GM18505 (cell line): Measurements from ENCODE around the gene GTF3C4.
"Not testable (repeated sequence)": the region's sequence is repeated elsewhere in the genome, so short reads cannot be mapped to it uniquely, and the experiment has no call there.

Source experiments
- ATAC-seq: cut with Tn5 transposase; IDR thresholded peaks from one replicate; pipeline ENCODE4 v1.9.1; 2021; ENCODE audit not compliant: unreplicated experiment
- POLR2A ChIP-seq: IDR thresholded peaks from 4 replicates; pipeline ENCODE4 v1.6.1; 2011; ENCODE audit warnings: borderline replicate concordance; ENCODE audit not compliant: insufficient read depth, insufficient read length; ENCODE audit errors: extremely low read depth

GTF3C4 gene

DNA sequence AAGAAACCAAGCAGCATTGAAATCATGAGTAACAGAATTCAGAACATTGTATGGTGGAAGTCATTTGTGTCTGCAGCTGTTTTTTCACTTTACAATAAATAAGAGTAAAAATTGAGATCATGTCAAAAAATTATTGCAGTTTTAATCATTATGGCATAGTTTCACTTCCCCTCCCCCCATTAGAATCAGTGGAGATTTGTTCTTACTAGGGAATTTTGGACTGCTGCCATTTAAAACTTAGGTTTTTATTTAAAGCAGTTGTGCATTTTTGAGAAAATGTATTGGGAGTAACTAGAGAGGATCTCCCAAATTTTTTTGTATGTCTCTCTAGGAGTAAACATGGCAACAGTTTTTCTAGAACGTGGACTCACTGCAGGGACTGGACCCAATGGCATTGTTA, 20.4 kb downstream of the GTF3C4 start:
- no peak for TF ChIP-seq POLR2A
- ATAC-seq: no peak

DNA sequence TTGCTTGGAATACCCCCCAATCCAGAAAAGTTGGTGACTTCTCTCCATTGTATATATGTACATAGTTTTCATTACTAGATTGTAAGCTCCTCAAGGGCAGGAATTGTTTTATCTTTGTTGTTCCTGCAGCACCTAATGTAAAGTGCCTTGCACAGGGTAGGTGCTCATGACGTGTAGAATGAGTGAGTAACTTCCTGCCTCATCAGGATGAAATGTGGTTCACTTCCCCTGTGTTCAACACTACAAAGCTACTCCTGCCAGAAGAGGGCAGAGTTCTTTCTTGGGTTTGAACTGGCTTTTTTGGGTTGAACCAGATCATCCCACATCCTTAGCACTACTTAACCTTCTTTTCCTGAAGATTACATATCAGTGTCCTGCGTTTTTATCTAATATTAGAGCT, 23.9 kb downstream of the GTF3C4 start:
- TF ChIP-seq POLR2A: no peak
- ATAC-seq: no peak

DNA sequence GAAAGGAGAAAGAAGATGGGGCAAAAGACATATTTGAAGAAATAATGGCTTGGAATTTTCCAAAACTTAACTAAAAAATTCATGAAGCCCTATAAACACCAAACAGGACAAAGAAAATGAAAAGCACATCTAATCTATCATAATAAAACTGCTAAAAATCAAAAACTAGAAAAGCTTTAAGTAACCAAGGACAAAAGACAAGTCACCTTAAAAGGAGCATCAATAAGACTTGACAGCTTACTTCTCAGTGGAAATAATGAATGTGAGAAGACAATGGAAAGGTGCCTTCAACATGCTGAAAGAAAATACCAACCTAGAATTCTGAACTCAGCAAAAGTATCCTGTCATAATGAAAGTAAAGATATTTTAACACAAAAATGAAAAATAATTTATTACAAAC, 27.0 kb downstream of the GTF3C4 start:
- no peak for ATAC-seq
- no peak for TF ChIP-seq POLR2A

DNA sequence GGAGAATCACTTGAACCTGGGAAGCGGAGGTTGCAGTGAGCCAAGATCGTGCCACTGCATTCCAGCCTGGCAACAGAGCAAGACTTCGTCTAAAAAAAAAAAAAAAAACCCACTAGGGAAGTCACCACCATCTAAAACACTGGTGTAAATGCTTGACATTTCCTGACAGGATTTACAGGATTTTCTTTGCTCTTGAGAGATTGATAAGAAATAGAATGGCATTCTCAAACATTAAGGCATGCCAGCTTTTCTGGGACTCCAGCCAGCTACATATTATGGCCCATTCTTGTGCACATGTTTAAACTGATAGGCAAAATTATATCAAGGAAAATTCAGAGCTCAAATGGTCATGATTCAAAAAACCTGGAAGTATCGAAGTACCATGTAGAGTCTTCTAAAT, 28.7 kb downstream of the GTF3C4 start:
- ATAC-seq: no peak
- TF ChIP-seq POLR2A: no peak

DNA sequence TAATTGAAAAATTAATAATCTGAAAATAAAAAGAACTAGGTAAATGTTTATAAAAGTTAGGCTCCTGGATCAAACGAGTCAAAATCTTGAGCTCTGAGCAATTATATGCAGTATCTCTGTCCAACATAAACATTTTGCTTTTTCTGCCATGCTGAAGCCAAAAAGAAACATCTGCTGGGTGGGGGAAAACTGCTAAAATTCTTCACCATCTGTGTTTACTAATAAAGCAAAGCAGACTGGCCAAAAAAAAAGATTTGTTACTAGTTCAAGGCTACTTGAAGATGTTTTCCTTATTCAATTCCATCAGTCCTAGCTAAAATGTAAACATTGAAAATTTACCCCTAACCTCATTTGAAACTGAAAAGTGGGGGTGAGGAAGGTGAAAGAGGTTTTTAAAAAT, 29.7 kb downstream of the GTF3C4 start:
- ATAC-seq: no peak
- no peak for TF ChIP-seq POLR2A

DNA sequence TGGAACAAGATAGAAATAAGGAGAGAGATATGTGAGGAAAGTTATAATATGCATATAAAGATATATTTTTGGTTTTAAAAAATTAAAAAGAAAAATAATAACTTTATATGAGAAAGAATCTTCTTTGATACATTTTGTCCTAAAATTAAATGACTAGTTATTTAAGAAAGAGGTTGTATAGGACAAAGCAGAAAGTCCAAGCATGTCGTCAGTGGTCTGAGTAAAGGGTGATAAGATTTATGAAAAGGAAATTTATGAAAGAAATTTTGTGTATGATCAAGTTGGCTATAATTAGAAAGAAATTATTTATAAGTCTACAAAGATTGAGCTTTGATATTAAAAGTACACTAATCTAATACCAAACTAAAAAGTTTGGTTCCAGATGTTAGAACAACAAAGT, 32.0 kb downstream of the GTF3C4 start:
- ATAC-seq: no peak
- no peak for TF ChIP-seq POLR2A

DNA sequence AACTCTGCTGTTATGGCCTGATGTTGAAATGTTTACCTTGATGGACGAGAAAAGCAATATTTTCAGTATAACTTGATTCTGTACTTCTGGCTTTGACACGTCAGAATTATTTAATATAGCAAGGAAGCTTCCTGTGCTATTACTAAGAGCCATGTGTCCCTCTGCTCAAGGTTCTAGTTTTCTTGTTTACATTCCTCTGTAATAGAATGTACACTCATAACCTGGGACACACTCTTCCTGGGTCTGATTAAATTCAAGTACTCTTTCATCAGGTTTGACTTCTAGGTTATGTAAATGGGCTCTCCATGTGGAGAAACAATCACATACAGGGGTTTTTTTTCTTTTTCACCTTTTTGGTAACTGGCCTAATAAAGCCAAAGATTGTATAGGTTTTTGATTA, 33.1 kb downstream of the GTF3C4 start:
- no peak for TF ChIP-seq POLR2A
- no peak for ATAC-seq

DNA sequence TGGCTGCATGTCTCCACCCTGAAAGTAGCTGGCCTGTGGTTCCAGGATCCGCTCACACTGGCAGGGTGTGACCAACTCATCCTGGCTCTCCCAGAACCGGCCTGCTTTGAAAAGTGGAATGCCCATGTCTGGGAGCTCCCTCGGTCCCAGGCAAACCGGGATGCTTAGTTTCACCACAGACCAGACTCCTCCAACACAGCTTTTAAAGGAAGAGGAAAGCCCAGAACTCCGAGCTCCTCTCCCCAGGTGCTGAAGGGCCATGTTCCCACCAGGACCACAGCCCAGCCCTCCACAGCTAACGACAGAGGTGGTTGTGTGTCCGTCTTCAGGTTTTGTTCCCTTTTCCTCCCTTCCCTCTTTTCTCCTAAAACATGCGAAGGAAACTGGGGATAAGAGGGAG, 38.0 kb downstream of the GTF3C4 start:
- TF ChIP-seq POLR2A: no peak
- no peak for ATAC-seq

DNA sequence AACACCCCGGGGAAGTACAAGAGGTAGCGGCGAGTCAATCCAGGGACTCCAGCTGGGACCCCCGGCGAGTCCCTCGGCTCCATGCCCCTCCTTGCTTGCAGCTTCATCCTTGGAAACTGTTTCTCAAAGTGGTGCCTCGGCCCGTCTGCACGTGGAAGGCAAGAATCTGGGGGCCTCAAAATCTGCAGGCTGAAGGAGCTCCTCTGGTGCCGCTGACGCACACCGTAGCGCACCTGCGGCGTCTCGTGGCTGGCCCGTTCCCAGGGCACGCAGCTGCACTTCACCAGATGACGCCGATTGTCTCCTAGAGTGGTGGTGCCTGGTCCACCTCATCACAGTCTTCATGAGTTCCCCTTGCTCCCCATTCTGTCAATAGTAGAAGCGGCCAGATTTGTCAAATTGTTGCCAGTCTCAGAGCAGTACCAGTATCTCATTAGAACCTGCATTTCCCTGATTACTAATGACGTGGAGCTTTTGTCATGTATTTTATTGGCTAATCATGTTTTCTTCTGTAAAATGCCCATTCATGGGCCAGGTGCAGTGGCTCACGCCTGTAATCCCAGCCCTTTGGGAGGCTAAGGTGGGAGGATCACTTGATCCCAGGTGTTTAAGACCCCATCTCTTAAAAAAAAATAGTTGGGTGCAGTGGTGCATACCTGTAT, 38.6 kb downstream of the GTF3C4 start:
- ATAC-seq: no peak
- TF ChIP-seq POLR2A: no peak

DNA sequence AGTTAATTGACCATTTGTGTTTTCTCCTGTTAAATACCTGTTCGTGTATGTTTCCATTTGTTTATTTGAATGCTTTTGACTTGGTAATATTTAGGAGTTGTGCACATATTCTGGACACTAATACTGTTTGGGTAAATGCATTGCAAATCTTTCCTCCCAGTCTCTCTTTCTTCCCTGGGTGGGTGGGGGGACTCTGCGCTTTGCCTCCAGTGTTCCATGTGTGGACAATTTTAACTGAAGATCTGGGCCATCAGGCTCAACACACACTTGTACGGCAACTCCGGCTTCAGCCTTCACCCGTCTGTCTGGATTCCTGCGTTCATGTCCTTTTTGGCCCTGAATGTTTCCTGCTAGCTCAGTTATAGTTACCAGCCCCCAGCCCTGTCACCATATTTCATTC, 40.1 kb downstream of the GTF3C4 start:
- no peak for ATAC-seq
- TF ChIP-seq POLR2A: no peak

DNA sequence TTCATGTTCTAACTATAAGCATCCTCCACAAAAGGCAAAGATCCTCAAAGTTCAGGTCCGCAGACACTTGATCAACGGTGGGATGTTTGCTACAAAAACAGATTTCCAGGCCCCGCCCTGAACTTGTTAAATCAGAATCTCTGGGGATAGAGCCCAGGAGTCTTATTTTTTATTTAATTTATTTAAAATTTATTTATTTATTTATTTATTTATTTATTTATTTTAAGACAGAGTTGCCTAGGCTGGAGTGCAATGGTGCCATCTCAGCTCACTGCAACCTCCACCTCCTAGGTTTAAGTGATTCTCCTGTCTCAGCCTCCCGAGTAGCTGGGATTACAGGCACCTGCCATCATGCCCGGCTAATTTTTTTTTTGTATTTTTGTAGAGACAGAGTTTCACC, 40.9 kb downstream of the GTF3C4 start:
- not testable (repeated sequence) for ATAC-seq

DNA sequence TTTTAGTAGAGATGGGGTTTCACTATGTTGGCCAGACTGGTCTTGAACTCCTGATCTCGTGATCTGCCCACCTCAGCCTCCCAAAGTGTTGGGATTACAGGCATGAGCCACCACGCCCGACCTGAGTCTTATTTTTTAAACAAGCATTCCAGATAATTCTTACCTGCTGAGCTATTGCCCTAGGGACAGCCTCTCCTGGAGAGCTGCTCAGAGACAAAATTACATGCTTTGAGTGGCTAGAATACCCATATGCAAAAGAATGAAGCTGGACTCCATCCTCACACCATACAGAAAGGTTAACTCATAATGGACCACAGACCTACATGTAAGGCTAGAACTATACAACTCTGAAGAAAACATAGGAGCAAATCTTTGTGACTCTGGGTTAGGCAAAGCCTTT, 41.6 kb downstream of the GTF3C4 start:
- no peak for TF ChIP-seq POLR2A
- ATAC-seq: no peak

DNA sequence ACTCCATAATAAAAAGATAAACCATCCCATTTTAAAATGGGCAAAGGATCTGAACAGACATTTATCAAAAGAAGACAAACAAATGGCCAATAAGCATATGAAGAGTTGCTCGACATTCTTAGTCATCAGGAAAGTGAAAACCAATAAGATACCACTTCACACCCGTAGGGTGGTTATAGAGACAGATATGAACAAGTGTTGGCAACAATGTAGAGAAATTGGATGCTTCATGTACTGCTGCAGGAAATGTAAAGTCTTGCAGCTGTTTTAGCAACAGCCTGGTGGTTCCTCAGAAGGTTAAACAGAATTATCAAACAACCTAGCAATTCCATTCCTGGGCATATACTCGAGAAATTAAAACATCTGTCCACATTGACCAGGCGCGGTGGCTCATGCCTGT, 42.5 kb downstream of the GTF3C4 start:
- ATAC-seq: no peak
- no peak for TF ChIP-seq POLR2A

DNA sequence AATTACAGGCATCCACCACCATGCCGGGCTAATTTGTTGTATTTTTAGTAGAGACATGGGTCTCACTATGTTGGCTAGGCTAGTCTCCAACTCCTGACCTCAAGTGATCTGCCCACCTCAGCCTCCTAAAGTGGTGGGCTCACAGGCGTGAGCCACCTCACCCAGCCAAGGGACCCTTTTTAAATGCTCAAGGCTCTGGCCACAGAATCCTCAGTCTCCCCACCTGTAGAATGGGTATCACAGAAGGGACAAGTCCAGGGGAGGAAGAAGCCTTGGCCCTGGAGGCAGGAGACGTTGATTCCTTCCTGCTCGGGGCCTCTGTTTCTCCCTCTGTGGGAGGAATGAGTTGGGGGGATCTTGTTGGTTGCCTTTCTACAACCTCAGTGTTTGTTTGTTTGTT, 45.7 kb downstream of the GTF3C4 start:
- no peak for ATAC-seq
- no peak for TF ChIP-seq POLR2A

DNA sequence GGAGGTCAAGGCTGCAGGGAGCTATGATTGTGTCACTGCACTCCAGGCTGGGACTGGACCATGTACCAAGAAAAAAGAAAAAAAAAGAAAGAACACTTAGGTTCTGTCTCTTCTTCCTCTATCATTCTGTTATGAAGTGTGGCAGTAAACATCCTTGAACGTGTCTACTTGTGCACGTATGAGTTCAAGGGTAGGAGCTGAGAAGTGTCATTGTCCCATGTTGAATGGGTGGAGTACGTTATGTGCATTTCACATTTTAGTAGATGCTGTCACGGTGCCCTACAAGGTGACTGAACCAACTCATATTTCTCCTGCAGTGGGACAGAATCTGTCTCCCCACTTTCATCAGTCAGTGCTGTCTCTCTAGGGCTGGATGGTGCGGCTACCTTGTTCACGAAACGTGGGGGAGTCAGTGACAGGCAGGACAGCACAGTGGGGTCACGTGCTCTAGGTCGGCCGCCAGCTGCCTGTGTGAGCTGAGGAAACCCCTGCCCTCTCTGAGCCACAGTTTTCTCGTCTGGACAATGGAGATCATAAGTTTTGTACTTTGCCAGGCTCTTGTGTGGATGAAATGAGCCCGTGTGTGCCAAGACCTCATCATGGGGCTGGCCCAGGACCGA, 47.2 kb downstream of the GTF3C4 start:
- TF ChIP-seq POLR2A: no peak

DNA sequence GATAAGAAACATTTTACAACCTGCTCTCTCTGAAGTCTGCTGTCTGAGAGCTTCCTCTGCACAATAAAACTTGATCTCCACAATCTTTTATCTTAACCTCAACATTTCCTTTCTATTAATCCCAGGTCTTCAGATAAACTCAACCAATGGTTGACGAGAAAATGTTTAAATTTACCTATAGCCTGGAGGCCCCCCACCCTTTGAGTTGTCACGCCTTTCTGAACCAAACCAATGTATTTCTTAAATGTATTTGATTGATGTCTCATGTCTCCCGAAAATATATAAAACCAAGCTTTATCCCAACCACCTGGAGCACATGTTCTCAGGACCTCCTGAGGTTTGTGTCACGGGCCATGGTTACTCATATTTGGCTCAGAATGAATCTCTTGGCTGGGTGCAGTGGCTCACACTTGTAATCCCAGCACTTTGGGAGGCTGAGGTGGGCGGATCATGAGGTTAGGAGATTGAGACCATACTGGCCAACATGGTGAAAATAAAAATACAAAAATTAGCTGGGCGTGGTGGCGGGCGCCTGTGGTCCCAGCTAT, 48.2 kb downstream of the GTF3C4 start:
- not testable (repeated sequence) for ATAC-seq

More for the DNA sequence above, 47.2 kb downstream of the GTF3C4 start:
- no peak for ATAC-seq

DNA sequence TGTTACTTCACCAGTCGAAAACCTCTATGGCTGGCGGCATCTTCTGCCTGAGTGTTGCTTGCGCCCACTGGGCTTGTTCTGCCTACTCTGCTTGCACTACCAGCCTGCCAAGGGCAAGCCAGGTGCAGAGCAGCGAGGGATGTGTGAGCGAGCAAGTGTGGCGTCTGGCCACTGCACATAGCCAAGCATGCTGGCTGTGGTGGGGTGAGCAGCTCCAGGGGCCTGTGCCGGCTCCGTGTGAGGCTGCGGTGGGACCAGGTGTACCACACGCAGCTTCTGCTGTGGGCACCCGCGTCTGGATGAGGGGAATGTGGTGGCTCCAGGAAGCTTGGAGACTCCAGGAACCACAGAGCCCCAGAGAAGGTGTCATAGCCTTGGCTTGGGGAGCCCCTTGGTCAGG, 51.4 kb downstream of the GTF3C4 start:
- ATAC-seq: no peak
- no peak for TF ChIP-seq POLR2A
